Nephron (organoid): ENCODE results near the gene PIP4K2A.

Source experiments
- H3K27ac Mint-ChIP-seq, 3 experiments: 2 replicates each; pipeline ENCODE4 v1.8.0; 2020; ENCODE audit warnings: mixed read lengths in 3 of 3, mild to moderate bottlenecking in 2 of 3, moderate library complexity in 1 of 3
- H3K27me3 Mint-ChIP-seq: 2 replicates; pipeline ENCODE4 v1.8.0; 2021; ENCODE audit warnings: low read depth, mild to moderate bottlenecking, moderate library complexity, mixed read lengths
- H3K36me3 Mint-ChIP-seq: 2 replicates; pipeline ENCODE4 v1.8.0; 2020; ENCODE audit warnings: low read depth, mixed read lengths
- H3K4me1 Mint-ChIP-seq: 2 replicates; pipeline ENCODE4 v1.8.0; 2020; ENCODE audit warnings: mixed read lengths
- H3K4me3 Mint-ChIP-seq, 3 experiments: 2 replicates each; pipeline ENCODE4 v1.8.0; 2020; ENCODE audit warnings: mild to moderate bottlenecking in 3 of 3, mixed read lengths in 3 of 3, moderate library complexity in 2 of 3
- H3K9me3 Mint-ChIP-seq: 2 replicates; pipeline ENCODE4 v1.8.0; 2020; ENCODE audit warnings: mixed read lengths
- TF ChIP-seq, protein P1 (sequence below), 3 experiments: fragments of 200-600 bp; sonication (generic); IDR thresholded peaks; one replicate each; pipeline ENCODE4 v1.5.0; 2021; ENCODE audit warnings: antibody characterized with exemption in 3 of 3; ENCODE audit not compliant: unreplicated experiment in 3 of 3

Gene PIP4K2A

DNA sequence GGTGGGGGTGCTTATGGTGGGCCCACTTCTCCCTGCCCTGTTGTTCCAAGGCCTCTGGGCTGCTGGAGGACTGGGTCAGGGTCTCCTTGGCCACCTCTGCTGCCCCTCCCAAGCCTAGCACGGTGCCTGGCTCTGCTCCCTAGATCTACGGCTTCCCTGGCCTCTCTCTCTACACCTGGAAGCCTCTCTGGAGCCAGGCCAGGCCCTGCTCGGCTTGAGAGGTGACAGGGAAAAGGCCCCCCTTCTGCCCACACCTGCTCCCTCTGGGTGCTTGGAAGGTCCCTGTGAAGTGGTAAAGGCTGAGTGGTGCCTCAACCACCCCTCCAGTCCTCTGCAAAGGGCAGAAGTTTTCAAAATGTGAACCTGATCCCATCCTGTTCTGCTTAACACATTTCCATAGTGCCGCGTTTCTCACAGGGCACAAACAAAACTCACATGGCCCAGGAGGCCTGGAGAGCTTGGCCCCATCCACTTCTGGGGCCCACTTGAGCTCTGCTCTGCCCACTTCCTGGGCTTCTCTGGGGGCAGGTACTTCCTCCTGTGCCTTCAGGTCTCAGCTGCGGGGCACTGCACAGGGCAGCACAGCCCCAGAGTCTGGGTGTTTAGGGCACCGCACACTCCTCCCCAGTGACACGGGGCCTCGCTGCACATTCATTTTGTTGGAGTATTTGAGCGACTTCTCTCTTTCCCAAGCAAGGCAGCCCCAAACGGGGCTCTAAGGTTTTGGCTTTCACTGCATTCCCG, 169.9 kb downstream of the PIP4K2A start:
- TF ChIP-seq, protein P1, sequence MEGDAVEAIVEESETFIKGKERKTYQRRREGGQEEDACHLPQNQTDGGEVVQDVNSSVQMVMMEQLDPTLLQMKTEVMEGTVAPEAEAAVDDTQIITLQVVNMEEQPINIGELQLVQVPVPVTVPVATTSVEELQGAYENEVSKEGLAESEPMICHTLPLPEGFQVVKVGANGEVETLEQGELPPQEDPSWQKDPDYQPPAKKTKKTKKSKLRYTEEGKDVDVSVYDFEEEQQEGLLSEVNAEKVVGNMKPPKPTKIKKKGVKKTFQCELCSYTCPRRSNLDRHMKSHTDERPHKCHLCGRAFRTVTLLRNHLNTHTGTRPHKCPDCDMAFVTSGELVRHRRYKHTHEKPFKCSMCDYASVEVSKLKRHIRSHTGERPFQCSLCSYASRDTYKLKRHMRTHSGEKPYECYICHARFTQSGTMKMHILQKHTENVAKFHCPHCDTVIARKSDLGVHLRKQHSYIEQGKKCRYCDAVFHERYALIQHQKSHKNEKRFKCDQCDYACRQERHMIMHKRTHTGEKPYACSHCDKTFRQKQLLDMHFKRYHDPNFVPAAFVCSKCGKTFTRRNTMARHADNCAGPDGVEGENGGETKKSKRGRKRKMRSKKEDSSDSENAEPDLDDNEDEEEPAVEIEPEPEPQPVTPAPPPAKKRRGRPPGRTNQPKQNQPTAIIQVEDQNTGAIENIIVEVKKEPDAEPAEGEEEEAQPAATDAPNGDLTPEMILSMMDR (IDR thresholded peaks at IDR 0.05; ENCODE audit: unreplicated experiment in 3 of 3): no peak
- Mint-ChIP-seq H3K9me3 (no peaks in the 10 kb centered on the region), H3K27ac (no peak overlapping the region), H3K27me3 (no peaks in the 10 kb centered on the region), H3K4me3 (no peak overlapping the region), H3K4me1 (no peaks in the 10 kb centered on the region), H3K36me3 (peaks cover 25% of the 10 kb centered on the region)

DNA sequence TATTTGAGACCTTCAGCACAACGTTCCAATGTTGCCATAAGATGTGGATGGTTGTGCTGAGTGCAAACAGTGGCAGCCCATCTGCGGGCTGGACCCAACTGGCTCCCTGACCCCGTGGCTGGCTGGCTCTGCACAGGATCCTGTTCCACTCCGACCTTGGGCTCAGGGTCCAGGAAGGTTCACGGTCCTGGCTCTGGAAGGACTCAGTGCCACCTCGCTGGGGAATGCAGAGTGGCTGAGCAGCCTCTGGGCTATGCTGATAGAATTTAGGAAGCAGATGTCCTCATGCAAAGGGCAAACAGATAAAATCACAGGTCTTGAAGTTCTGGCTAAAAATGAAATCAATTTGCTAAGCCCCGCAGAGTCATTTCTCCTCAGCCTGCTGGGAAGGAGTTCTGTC, 171.6 kb downstream of the PIP4K2A start:
- no peaks in the 10 kb centered on the region for H3K27me3 Mint-ChIP-seq
- peaks cover 38% of the 10 kb centered on the region for H3K36me3 Mint-ChIP-seq

DNA sequence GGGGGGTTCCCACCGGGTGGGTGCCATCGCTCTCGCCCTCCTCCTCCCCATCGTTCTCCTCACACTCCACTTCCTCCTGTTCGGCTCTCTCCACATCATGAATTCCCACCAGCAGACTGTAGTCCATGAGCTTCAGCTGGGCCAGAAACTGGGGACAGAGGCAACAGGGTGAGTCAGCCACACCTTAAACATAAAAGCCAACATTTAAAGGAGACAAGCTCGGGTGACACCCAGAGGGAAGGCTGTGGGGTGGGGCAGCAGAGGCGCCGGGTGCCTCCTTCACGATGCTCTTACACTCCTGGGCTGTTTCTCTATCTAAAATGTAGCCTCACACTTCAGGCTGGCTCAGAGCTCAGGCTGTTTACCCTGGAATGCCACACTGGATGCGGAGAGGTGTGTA, 172.5 kb downstream of the PIP4K2A start:
- Mint-ChIP-seq H3K4me1 (no peaks in the 10 kb centered on the region), H3K9me3 (no peaks in the 10 kb centered on the region)

More for the DNA sequence above, 171.6 kb downstream of the PIP4K2A start:
- no peak overlapping the region for H3K27ac Mint-ChIP-seq
- TF ChIP-seq, protein P1 (IDR thresholded peaks at IDR 0.05; ENCODE audit: unreplicated experiment in 3 of 3): no peak
- no peak overlapping the region for H3K4me3 Mint-ChIP-seq
- H3K4me1 Mint-ChIP-seq: no peaks in the 10 kb centered on the region
- no peaks in the 10 kb centered on the region for H3K9me3 Mint-ChIP-seq

DNA sequence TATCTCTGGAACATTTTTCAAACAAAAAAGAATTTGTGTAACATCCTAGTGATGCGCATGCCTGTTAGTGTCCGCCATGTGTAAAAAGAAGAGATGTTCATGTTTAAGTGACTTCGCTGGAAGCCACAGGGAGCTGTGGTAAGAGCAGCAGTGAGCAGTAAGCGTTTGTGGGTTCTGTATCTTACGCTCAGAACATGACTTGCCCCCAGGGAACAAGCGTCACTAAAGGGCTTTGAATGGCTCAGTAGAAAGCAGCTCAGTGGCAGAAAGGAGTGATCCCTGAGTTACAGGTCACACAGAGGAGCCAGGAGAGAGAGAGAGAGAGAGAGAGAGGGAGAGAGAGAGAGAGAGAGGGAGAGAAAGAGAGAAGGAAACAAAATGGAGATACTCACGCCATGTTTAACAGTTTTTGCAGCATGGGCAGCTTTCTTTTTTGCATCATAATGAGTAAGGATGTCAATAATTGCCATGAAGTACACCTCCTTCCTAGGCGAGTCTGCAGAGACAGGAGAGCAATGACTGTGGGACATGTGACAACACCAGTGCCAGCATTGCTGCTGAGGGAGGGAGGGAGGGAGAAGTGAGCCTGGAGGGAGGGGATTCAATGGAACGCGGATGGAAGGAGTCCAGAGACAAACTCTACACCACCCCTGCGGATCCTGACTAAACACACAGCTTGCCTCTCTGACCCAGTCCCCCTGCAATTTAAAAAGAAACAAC, 174.6 kb downstream of the PIP4K2A start:
- Mint-ChIP-seq H3K27me3 (no peaks in the 10 kb centered on the region), H3K4me3 (no peak overlapping the region), H3K9me3 (no peaks in the 10 kb centered on the region), H3K27ac (no peak overlapping the region), H3K4me1 (no peaks in the 10 kb centered on the region), H3K36me3 (peaks cover 55% of the 10 kb centered on the region)
- TF ChIP-seq, protein P1 (IDR thresholded peaks at IDR 0.05; ENCODE audit: unreplicated experiment in 3 of 3): no peak

More for the DNA sequence above, 172.5 kb downstream of the PIP4K2A start:
- H3K27ac Mint-ChIP-seq: no peak overlapping the region
- no peaks in the 10 kb centered on the region for H3K27me3 Mint-ChIP-seq
- TF ChIP-seq, protein P1 (IDR thresholded peaks at IDR 0.05; ENCODE audit: unreplicated experiment in 3 of 3): no peak
- H3K4me3 Mint-ChIP-seq: no peak overlapping the region
- peaks cover 44% of the 10 kb centered on the region for H3K36me3 Mint-ChIP-seq

DNA sequence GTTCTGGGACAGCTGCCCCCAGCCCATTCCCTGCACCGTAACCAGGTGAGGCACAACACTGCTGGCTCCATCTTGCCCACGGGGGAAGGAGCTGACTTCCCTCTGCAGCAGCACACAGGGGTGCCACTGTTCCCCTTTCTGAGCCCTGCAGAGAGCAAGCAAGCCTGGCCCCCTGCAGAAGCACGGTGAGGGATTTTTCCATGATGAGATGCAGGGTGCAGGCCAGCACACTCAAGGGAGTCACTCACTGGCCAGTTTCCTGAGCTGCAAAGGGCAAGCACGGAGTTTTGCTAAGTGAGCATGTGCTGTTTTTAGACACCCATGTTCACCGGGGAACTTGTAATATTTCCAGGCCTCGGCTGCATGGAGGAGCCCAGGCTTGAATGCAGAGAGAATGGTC, 176.6 kb downstream of the PIP4K2A start:
- no peaks in the 10 kb centered on the region for H3K4me1 Mint-ChIP-seq
- H3K36me3 Mint-ChIP-seq: peaks cover 55% of the 10 kb centered on the region
- no peak overlapping the region for H3K27ac Mint-ChIP-seq
- H3K27me3 Mint-ChIP-seq: no peaks in the 10 kb centered on the region
- H3K4me3 Mint-ChIP-seq: no peak overlapping the region
- TF ChIP-seq, protein P1 (IDR thresholded peaks at IDR 0.05; ENCODE audit: unreplicated experiment in 3 of 3): no peak
- H3K9me3 Mint-ChIP-seq: no peaks in the 10 kb centered on the region
